T-helper 2 cell (primary cell): ENCODE data around the gene TSKU.

Source experiments
- DNase-seq, 5 experiments: peaks; one replicate each; pipeline versions ENCODE4 v3.0.0 to v3.0.0-alpha.2; 2012 to 2022
- total RNA-seq, 2 donors: gene quantifications; one replicate each; lab custom pipeline; 2026; lab: John Stamatoyannopoulos, UW

The TSKU gene, protein sequence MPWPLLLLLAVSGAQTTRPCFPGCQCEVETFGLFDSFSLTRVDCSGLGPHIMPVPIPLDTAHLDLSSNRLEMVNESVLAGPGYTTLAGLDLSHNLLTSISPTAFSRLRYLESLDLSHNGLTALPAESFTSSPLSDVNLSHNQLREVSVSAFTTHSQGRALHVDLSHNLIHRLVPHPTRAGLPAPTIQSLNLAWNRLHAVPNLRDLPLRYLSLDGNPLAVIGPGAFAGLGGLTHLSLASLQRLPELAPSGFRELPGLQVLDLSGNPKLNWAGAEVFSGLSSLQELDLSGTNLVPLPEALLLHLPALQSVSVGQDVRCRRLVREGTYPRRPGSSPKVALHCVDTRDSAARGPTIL
- total RNA-seq, result 0 reads per million in 2 donors

DNA sequence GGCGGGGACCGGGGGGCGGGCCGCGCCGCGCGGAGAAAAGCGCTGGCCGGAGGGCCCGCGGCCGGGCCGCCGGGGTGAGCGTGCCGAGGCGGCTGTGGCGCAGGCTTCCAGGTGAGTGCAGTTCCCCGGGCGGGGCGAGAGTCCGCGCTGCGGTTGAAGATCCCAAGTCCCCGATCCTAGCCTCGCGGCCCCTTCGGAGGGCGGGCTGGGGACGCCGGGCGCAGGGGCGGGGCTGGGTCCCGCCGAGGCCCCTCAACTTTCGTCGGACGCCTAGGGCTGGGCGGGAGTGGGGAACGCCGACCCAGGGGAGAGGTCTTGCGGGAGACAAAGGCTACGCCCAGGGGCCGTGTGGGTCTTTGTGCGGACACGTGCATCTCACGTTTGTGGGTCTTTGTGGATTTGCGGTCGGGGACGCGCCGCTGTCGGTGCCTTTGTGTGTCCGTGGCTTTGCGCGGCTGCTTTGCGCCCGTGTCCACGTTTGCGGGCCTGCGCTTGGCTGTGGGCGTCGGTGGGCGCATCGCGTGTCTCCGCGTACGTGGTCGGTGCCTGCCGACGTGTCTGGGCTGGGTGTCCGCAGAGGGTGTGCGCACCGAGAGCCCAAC lies at the start of gene TSKU:
Gene TSKU, plus strand, starts transcription at position 63 of the 602 bp plus-strand sequence. CDS start 12,261 bp downstream, outside the sequence.
- DNase-seq, result peak in 1 of 5 experiments; percentile 34

DNA sequence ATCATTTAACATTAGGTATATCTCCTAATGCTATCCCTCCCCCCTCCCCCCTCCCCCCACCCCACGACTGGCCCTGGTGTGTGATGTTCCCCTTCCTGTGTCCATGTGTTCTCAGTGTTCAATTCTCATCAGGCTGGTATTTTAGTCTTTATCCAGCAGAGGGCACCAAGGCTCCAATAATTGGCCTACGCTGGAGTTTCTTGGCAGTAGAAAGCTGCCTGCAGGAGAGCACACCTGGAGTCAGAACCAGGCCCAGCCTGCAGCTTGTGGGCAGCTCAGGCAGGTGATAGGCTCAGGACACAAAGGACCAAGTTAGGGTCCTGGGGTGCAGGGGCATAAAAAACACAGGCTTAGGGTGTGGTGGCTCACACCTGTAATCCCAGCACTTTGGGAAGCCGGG lies 49.2 kb upstream of the TSKU start:
- DNase-seq, result peak in 2 of 5 experiments; percentile 26 to 60

DNA sequence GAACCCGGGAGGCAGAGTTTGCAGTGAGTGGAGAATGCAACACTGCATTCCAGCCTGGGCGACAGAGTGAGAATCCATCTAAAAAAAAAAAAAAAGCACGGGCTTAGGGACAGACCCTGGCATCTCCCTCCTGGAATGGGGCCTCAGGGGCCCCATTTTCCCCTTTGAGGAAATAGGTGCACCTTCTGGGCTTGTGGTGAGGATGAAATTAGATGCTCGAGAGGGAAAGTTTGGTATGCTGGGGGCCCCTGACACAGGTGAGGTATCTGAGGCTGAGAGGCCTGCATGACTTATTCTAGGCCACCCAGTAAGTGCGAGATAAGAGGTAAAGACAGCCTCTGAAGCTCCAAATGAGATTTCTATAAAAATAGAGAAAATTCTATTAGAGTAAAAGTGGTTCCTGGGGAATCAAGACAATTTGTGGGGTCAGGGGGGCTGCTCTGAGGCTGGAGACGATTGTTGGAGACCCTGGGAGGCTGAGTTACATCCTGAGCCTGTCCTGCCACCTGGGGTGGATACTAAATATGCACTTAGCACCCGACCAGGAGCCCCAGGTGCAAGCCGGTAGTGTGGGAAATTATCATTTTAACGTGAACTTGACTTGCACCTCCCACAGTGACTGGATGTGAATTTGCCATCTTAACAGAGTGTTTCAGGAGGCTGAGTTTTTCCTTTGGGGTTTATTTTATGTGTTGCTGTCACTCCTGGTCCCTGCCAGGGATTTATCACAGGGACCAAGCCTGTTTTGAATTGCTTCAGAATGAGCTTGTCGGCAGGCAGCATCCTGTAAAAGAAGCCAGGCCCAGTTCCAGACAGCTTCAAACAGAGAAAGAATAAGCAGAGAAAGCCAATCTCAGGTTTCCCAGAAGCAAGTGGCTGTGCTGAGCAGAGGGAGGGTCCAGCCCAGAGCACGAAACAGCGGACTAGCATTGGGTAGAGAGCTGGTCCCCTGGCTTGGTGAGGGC lies 48.4 kb upstream of the TSKU start:
- DNase-seq, result no peak

DNA sequence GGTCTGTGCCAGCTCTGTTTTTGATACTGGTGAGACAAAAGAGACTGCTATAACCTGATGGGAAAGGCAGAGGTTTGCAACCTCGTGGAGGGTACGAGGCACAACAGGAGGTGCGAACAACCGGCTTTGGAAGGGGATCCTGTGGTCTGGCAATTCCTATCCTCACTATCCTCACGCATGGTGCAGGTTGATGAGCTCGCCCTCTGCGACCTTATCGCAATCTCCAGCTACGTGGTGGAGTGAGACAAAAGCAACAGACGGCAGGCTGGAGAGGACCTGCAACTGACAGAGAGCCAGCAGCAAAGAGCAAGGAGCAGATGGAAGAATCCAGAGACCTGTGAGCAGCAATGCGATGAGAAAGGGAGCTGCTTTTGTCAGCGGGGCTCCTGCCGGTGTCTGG lies 47.3 kb upstream of the TSKU start:
- no peak for DNase-seq

DNA sequence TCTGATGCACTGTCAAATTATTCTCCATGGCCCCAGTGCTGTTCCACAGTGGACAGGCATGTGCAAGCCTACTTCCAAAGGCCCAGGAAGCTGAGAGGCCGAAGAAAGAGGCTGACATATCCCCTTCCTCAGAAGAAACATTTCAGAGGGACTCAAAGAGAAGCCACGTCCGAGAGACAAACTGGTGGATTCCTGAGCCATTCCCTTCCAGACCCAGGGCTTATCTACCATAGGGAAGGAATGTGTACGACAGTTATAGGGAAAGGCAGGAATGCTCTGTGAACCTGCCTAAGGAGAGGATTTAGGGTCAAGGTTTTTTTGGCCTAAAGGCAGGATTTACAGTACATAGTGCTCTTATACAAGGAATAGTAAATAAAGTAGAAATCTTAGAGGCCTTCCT lies 46.9 kb upstream of the TSKU start:
- DNase-seq, result no peak

DNA sequence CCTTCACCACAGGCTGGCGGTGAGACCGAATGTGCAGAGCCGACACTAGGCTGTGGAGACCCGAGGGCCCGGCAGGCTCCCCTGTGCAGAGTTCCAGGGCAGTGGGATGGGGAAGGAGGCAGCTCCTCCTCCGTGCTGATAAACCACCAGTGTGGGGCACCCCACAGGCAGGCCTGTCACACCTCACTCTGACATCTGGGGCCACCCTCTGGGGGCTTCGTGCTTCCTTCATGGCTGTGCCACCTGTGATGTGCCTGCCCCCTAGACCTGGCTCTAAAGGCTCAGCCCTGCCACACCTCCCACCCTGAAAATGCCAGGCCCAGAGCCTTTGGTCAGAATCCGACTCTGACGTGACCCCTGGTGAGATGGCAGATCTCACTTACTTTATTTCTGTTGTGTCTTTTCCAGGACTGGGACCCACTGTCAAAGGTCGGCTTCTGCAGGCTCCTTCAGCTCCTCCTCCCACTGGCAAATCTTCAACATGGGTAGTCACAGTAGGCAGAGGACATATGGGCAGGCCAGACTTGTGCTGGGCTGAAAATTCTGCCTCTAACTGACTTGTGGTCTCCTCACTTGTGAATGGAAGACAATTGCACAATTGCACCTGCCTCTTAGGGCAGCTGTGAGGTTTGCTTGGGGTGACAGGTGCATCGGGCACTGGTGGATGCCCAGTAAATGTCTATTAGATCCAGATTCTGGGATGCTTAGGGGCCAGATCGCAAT lies 46.2 kb upstream of the TSKU start:
- no peak for DNase-seq

DNA sequence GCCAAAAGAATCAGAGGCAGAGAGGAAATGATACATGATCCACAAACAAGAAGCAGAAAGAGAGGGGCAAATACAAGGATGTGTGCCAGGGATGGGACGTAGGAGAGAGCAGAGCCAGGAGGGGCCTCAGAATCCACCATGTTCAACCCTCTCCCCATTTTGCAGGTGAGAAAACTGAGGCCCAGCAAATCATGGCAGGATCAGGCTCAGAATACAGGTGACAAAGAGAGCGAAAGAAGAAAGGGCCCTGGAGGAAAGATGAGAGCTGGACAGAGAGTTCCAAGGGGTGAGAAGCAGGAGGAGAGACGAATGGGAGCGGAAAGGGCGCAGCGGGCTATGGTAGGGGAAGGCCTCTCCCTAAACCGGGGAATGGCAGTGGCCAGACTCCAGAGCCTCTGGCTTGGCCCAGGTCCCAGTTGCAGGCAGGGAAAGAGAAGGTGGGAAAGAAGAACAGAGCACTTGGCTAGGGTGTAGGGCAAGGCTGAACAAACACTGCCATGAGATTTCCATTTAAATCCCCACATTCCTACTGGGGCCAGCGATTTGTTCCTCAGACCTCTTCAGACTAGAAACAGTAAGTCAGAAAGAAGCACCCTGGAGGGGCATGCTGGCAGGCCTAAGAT lies 44.4 kb upstream of the TSKU start:
- DNase-seq, result no peak

DNA sequence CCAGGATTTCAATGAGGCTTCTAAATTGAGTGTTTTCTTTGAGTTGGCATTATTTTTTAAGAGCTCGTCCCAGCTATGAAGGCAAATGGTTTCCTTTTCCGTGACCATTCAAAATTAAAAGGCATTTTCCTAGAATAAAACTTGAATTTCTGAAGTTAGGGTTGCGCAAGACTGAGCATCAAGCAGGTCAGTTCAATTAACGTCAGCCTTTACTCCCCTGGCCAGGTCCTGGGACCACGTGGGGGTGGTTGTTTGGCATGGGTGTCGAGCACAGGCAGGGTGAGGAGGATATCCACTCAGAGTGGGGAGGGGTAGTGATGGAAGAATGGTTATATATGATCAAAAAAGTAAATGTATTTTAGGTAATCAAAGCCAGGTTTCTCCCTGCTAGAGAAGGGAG lies 43.4 kb upstream of the TSKU start:
- no peak for DNase-seq

DNA sequence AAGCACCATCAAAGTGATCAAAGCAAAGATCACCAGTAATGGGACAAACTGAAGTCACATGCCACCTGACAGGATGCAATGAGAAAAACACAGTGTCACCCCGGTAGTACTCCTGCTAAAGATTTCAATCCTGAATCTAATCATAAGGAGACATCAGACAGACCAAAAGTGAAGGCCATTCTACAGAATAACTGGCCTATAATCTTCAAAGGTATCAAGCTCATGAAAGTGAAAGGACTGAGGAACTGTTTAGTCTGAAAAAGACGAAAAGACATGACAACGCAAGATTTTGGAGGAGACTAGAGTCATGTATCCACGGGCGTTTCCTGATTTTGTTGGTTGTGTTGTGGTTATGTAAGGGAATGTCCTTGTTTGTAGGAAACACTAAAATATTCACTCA lies 42.4 kb upstream of the TSKU start:
- no peak for DNase-seq

DNA sequence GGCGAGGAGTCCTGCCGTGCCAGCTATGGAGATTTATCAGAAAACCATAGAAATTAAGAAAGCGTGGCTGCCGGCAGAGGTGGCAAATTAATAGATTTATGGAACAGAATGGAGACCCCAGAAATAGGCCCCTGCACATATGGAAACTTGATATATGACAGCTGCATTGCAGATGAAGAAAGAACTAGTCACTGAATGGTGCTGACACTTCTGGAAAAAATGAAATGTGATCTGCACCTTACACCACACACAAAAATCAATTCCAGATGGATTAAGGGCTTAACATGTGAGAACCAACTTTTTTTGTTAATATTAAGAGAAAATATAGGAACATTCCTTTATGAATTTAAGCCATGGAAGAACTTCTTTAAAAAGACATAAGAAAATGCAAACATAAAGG lies 40.3 kb upstream of the TSKU start:
- no peak for DNase-seq

DNA sequence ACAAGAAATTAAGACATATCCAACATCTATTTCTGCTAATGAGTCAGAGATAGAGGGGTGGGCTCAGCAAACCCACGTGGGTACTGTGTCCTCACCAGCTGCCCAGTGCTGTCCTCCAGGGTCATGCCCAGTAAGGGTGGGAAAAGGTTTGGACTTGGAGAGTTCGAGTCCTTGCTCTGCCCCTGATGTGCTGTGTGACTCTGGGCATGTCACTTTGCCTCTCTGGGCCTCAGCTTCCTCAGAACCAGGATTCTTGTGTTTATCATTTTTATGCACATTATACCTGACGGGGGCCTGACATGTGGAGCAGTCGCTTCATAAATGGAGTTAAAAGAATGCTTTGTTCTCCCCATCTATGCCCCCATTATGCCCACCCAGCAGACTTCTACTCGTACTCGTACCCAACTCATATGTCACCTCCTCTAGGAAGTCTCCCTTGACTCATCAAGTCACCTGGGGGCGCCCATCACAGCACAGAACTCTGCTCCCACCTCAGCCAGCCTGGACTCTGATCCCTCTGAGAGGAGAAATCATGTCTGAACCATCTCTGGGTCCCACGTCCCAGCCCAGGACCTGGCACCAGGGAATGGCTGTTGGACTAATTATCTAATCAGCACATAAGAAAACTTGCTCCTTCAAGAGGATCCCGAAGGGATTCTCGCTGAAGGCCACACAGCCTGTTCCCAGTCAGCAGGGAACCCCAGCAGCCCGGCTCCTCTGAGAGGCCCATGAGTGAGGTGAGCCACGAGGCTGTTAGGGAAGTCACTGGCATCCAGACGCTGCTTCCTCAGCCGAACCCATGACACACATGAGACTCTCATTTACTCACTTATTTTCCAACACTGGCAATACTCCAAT lies 38.7 kb upstream of the TSKU start:
- DNase-seq, result no peak

DNA sequence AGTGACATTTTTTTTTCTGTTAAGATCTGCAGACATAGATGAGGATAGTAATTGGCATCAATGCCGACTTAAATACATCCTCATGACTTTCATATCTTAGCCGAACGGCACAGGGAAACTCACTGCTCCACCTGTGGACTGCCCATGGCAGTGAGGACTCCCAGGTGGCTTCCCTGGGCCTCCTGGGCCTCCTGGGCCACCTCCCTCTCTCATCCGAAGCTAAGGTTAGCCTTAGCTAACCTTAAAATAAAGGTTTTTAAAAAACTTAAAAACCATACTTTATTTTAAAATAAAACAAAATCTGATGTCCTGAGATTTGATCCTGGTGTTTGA lies 38.1 kb upstream of the TSKU start:
- no peak for DNase-seq

DNA sequence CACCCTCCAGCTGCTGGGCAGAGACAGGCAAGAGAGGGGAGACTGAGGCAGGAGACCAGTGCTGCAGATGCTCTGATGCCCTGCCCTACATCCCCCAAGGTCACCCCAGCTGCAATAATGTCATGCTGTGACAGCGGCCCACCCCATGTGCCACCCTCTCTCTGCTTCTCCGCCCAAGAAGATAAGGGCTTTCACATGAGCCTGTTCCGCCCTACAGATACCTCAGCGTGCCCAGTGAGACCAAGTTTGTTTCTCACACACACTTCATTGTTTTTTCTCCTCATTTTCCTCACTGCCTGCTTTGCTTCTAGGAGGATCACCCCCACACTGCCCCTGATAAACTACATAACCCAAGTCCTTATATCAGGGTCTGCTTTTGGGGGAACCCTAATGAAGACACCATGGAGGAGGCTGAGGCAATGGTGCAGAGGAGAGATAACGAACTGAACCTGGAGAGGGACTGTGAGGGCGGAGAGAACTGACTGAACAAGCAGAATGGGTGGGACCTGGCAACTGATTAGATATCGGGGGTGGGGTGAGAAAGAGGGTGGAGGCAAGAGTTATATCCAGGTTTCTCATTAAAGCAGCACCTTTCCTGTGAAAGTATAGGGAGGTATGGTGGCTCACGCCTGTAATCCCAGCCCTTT lies 37.5 kb upstream of the TSKU start:
- DNase-seq, result no peak

DNA sequence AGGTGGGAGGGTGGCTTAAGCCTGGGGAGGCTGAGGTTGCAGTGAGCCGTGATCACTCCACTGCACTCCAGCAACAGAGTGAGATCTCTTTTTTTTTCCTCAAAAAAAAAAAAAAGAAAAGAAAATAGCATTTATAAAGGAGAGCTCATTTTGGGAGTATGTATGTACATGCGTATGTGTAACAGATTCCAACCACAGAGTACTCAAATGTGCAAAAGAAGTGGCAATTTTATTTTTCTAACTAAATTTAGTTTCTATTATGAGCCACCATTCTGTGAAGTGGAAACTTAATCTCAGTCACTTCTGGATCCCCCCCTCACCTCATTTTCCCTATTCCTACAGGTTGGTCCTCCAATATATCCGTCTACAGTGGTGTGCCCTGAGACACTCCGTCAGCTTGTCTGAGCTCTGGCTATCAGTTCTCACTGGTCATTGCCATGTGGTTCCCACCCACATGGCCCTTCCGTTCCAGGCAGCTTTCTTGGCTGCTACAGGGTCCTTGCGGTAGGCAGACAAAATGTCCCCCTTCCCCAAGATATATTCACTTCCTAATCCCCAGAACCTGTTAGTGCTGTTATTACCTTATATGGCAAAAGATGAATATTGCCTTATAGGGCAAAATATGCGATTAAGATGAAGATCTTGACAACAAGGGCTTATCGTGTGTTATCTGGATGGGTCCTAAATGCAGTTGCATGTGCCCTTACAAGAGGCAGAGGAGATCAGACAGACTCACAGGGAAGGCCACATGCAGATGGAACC lies 35.8 kb upstream of the TSKU start:
- no peak for DNase-seq

DNA sequence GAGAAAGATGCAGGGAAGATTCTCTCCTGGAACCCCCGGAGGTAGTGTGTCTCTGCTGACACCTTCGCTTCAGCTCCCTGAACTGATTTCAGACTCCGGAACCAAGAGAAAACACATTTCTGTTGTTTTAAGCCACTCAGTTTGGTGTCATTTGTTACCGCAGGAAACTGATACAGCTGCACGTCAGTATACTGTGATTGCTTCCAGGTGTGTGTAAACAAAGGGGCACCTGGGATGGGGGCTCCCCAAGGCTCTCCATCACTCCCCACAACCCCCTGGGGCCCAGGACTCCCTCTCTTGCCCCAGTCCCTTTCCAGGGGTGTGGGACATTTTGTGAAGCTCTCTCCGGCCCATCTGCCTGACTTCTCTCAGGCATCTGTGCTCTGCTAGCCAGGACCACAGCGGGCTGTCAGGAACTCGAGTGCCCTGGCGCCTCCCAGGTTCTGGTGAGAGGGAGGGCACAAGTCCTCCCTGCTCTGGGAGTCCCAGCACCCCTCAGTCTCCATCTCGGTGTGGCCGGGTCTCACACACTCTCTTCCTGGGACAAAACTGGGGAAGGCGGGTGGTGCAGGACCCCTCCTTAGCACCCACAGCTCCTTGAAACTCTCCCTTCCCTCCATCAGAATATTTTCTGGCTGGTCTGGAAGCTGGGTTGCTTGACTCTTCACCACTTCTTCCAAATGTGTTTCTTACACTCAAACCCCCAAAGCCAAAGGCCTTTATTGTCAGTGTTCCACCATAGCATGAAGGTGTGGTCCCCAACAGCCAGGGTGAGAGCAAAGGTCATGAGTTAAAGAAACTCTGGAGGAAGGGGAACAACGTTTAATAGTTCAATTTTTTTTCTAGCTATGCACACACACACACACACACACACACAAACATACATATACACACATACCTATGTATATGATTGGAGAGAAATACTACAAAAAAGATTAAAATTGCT lies 35.0 kb upstream of the TSKU start:
- DNase-seq, result no peak

DNA sequence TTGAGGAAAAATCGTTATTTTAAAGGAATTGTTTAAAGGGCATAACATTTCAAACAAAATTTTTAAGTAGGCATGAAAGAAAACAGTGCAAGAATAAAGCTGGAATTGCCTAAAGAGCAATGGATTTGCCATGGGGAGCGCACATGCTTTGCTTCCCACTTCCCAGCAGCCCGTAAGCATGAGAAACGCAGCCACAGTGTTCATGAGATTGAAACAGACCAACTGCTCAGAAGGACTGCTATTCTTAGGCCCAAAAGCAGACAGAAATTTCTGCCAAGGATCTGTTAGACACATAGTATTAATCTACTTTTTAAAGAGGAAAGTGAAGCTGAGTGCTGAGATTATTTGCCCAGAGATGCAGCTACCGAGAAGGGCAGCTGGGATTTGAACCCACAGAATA lies 34.2 kb upstream of the TSKU start:
- no peak for DNase-seq

DNA sequence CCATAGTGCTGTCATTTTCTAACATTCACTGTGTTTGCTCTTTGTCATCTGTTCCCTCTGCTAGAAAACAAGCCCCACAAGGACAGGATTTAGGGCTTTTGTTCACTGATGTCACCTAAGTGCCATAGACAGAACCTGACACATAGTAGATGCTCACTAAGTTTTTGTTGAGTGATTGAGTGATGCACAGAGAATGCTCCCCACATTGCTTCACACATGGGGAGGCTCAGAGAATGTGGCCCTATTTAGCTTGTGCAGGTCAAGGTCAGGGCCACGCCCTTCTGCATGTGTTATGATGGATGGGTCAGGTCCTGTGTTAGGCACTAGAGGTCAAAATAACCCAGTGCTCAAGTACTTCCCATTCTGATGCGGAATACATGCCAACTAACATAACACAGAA lies 33.1 kb upstream of the TSKU start:
- no peak for DNase-seq

DNA sequence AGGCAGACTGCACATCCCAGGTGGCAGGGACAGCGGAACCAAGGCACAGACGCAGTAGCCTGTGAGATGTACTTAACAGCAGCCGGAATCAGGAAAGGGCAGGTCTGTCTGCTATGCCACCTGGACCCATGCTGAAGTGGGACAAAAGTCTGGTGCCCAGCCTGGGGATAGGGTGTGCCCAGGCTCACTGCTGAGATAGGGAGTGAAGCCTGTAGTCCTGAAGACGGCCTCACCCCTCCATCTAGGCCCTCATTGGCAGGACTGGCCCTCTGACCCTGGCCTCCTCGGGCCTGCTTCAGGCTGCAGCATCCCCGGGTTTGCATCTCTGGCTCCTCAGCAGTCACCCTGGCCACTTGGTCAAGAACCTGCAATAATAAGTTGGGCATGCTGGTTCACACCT lies 32.4 kb upstream of the TSKU start:
- no peak for DNase-seq
